ENCODE measurements around the gene ABCA6. TPM values are rescaled to one million over a fixed set of nuclear protein-coding genes. Genes with fewer than 3 reads are reported as not detected.

ABCA6 gene
- total RNA-seq, 1 donor from 2014 or later: not detected

DNA sequence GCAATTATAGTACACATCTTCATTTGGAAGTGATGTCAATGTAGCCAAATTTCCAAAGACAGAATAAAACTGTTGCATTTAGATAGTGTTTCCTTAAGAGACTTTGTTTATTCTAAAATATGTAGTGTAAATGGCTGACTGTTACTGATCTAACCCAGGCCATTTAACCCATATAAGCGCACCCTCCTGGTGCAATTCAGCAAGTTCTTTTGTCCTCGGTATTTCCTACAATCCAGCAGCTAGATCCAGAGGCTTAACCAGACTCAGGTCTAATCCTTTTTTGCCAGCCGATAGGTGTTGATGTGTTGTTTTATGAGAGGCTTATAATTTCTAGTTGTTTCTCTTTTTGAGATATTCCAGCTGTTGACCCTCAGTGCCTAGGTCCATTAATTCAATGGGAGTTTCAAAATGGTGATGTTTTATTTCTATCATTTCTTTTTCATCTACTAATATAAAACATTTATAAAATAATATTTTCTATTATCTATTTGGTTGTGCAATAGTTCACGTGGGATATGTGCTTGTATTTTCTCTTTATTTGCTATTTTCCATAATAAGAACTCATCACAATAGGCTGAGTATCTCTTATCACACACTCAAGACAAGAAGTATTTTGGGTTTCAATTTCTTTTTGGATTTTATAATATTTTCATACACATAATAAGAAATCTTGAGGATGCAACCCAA is 95.4 kb downstream of the ABCA6 start:
- no peaks in the 10 kb centered on the region for H3K36me3 Mint-ChIP-seq (ENCODE audit: low read depth)
- no peaks in the 10 kb centered on the region for H3K9me3 Mint-ChIP-seq
- H3K4me3 Mint-ChIP-seq: no peak overlapping the region
- intact Hi-C loops (cut with micrococcal nuclease): no loop called here
- H3K27ac Mint-ChIP-seq: no peak overlapping the region
- no peak for DNase-seq (ENCODE audit: low spot score)
- no peaks in the 10 kb centered on the region for H3K27me3 Mint-ChIP-seq (ENCODE audit: insufficient read depth)
- peaks cover 20% of the 10 kb centered on the region for H3K4me1 Mint-ChIP-seq (ENCODE audit: low read depth)

DNA sequence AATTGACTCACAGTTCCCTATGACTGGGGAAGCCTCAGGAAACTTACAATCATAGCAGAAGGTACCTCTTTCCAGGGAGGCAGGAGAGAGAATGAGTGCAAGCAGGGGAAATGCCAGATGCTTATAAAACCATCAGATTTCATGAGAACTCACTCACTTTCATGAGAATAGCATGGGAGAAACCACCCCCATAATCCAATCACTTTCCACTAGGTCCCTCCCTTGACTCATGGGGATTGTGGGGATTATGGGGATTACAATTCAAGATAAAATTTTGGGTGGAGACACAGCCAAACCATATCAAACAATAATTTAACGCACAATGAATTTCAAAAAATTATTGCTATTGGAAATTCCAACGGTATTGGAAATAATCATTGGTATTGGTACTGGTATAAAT is 96.0 kb downstream of the ABCA6 start:
- no peaks in the 10 kb centered on the region for H3K27me3 Mint-ChIP-seq (ENCODE audit: insufficient read depth)
- no peak for DNase-seq (ENCODE audit: low spot score)
- H3K36me3 Mint-ChIP-seq (ENCODE audit: low read depth): no peaks in the 10 kb centered on the region
- no peak overlapping the region for H3K4me3 Mint-ChIP-seq
- H3K9me3 Mint-ChIP-seq: no peaks in the 10 kb centered on the region
- H3K27ac Mint-ChIP-seq: no peak overlapping the region
- peaks cover 20% of the 10 kb centered on the region for H3K4me1 Mint-ChIP-seq (ENCODE audit: low read depth)
- intact Hi-C loops (cut with micrococcal nuclease): no loop called here

DNA sequence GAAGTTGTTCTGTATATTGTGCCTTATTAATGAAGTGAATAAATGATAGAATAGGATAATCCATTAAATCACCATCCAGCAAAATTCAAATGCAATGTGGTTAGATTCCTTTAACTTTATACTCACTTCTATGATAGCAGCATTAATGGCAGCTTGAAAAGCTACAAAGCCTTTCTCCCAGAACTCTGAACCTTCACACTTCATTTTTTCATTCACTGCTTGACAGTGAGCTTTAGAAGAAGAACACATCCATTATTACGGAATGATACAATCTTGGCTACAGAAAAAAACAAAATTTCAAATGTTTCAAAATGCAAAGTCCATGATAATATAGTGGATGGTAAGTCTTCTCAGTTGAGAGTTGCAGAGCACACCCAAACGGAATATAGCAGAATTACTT is 97.3 kb downstream of the ABCA6 start:
- Mint-ChIP-seq H3K4me1 (ENCODE audit: low read depth) (peaks cover 20% of the 10 kb centered on the region), H3K9me3 (no peaks in the 10 kb centered on the region), H3K27me3 (ENCODE audit: insufficient read depth) (no peaks in the 10 kb centered on the region), H3K36me3 (ENCODE audit: low read depth) (no peaks in the 10 kb centered on the region), H3K27ac (no peak overlapping the region), H3K4me3 (no peak overlapping the region)
- intact Hi-C loops (cut with micrococcal nuclease): no loop called here
- DNase-seq (ENCODE audit: low spot score): no peak

- no peak overlapping the region for H3K27ac Mint-ChIP-seq
- no peak overlapping the region for H3K4me3 Mint-ChIP-seq
- intact Hi-C loops (cut with micrococcal nuclease): no loop called here
- peaks cover 12% of the 10 kb centered on the region for H3K4me1 Mint-ChIP-seq (ENCODE audit: low read depth)
- H3K9me3 Mint-ChIP-seq: no peaks in the 10 kb centered on the region
- H3K27me3 Mint-ChIP-seq (ENCODE audit: insufficient read depth): no peaks in the 10 kb centered on the region
- no peak for DNase-seq (ENCODE audit: low spot score)
- H3K36me3 Mint-ChIP-seq (ENCODE audit: low read depth): no peaks in the 10 kb centered on the region
These were observed 98.5 kb downstream of the ABCA6 start for GRCh38 chr17:69043098-69043734.

GRCh38 chr17:69042308-69042707 is 99.4 kb downstream of the ABCA6 start:
- H3K4me3 Mint-ChIP-seq: no peak overlapping the region
- H3K27me3 Mint-ChIP-seq (ENCODE audit: insufficient read depth): no peaks in the 10 kb centered on the region
- intact Hi-C loops (cut with micrococcal nuclease): no loop called here
- no peak overlapping the region for H3K27ac Mint-ChIP-seq
- H3K36me3 Mint-ChIP-seq (ENCODE audit: low read depth): no peaks in the 10 kb centered on the region
- H3K9me3 Mint-ChIP-seq: peaks cover 2% of the 10 kb centered on the region
- DNase-seq (ENCODE audit: low spot score): no peak
- peaks cover 3% of the 10 kb centered on the region for H3K4me1 Mint-ChIP-seq (ENCODE audit: low read depth)

- Mint-ChIP-seq H3K36me3 (ENCODE audit: low read depth) (no peaks in the 10 kb centered on the region), H3K4me1 (ENCODE audit: low read depth) (no peaks in the 10 kb centered on the region), H3K9me3 (no peaks in the 10 kb centered on the region), H3K27me3 (ENCODE audit: insufficient read depth) (no peaks in the 10 kb centered on the region), H3K4me3 (no peak overlapping the region), H3K27ac (no peak overlapping the region)
- DNase-seq (ENCODE audit: low spot score): no peak
- intact Hi-C loops (cut with micrococcal nuclease): no loop called here
These were observed 109.9 kb downstream of the ABCA6 start for GRCh38 chr17:69031839-69032238.

- DNase-seq (ENCODE audit: low spot score): no peak
- no peaks in the 10 kb centered on the region for H3K4me1 Mint-ChIP-seq (ENCODE audit: low read depth)
- H3K9me3 Mint-ChIP-seq: no peaks in the 10 kb centered on the region
- H3K4me3 Mint-ChIP-seq: no peak overlapping the region
- H3K27ac Mint-ChIP-seq: no peak overlapping the region
- no peaks in the 10 kb centered on the region for H3K27me3 Mint-ChIP-seq (ENCODE audit: insufficient read depth)
- intact Hi-C loops (cut with micrococcal nuclease): no loop called here
- no peaks in the 10 kb centered on the region for H3K36me3 Mint-ChIP-seq (ENCODE audit: low read depth)
These were observed 111.5 kb downstream of the ABCA6 start for GRCh38 chr17:69030169-69030568.

Other genes starting within 250 kb of the ABCA6 start
- not detected in 2 replicates for gene ABCA8, start 186.5 kb downstream of the ABCA6 start, total RNA-seq
- gene ABCA9, start 81.0 kb downstream of the ABCA6 start, total RNA-seq: not detected in 2 replicates
- 0.44 TPM in 2 replicates for gene ABCA10, start 86.9 kb upstream of the ABCA6 start, total RNA-seq
- gene ABCA5, start 185.2 kb upstream of the ABCA6 start, total RNA-seq: 12.8 and 15.1 TPM in 2 replicates